Measurements from ENCODE around the gene RPL36. TPM values are rescaled to one million over a fixed set of nuclear protein-coding genes. Genes with fewer than 3 reads are reported as not detected.
A peak's percentile ranks its signal among the peaks of the same experiment; 100 is the strongest.
"Not testable (repeated sequence)": the region's sequence is repeated elsewhere in the genome, so short reads cannot be mapped to it uniquely, and the experiment has no call there.

The RPL36 gene
- total and polyA plus RNA-seq, 2 experiments from 2014 or later = 895 to 3,204 TPM

- Histone ChIP-seq H2AFZ (no peak overlapping the region), H4K20me1 (replicated peaks; ENCODE audit: insufficient read depth) (peaks cover 7% of the 10 kb centered on the region; the same call in 1 of the 2 replicates), H3K4me2 (no peak overlapping the region), H3F3A (replicated peaks; ENCODE audit: low read depth) (no peaks in the 10 kb centered on the region; the same call in 1 of the 2 replicates), H3K4me3 (no peak overlapping the region), H3K79me2 (replicated peaks; ENCODE audit: insufficient read depth) (no peaks in the 10 kb centered on the region), H3K27me3 (ENCODE audit: insufficient read depth) (no peaks in the 10 kb centered on the region), H3K4me1 (ENCODE audit: insufficient read depth) (no peaks in the 10 kb centered on the region), H3K36me3 (ENCODE audit: insufficient read depth) (peaks cover 10% of the 10 kb centered on the region; the same call in 1 of the 2 replicates), H3K27ac (ENCODE audit: low read depth) (no peak overlapping the region), H3K9me2 (ENCODE audit: insufficient read depth) (no peaks in the 10 kb centered on the region)
- ATAC-seq (no peak), DNase-seq (ENCODE audit: low spot score) (peak; percentile 0)
- H3K27ac Mint-ChIP-seq = no peak overlapping the region
- peaks cover 9% of the 10 kb centered on the region for H3K9me3 Mint-ChIP-seq
- no peak overlapping the region for H3K4me3 Mint-ChIP-seq
- TF ChIP-seq JUNB (IDR thresholded peaks at IDR 0.05; ENCODE audit: unreplicated experiment) = no peak
- H3K36me3 Mint-ChIP-seq (ENCODE audit: low read depth) = peaks cover 83% of the 10 kb centered on the region
- H3K27me3 Mint-ChIP-seq (ENCODE audit: insufficient read depth, low read depth, poor library complexity) = peaks cover 31% of the 10 kb centered on the region
- no peaks in the 10 kb centered on the region for H3K4me1 Mint-ChIP-seq
Observed at GRCh38 chr19:5700455-5701092, 10.5 kb downstream of the RPL36 start.

DNA sequence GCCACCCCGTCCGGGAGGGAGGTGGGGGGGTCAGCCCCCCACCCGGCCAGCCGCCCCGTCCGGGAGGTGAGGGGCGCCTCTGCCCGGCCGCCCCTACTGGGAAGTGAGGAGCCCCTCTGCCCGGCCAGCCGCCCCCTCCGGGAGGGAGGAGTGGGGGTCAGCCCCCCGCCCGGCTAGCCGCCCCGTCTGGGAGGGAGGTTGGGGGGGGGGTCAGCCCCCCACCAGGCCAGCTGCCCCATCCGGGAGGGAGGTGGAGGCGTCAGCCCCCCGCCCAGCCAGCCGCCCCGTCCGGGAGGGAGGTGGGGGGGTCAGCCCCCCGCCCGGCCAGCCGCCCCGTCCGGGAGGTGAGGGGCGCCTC, 11.9 kb downstream of the RPL36 start:
- not testable (repeated sequence) for H3K9me2 ChIP-seq (ENCODE audit: insufficient read depth); H3K27ac Mint-ChIP-seq; H3K79me2 ChIP-seq (replicated peaks; ENCODE audit: insufficient read depth); H3K4me1 Mint-ChIP-seq; H3K4me3 ChIP-seq; H3K27ac ChIP-seq (ENCODE audit: low read depth); ATAC-seq; H3F3A ChIP-seq (replicated peaks; ENCODE audit: low read depth); H4K20me1 ChIP-seq (replicated peaks; ENCODE audit: insufficient read depth); H3K4me2 ChIP-seq; H3K9me3 Mint-ChIP-seq; H2AFZ ChIP-seq; DNase-seq (ENCODE audit: low spot score); H3K4me1 ChIP-seq (ENCODE audit: insufficient read depth); H3K4me3 Mint-ChIP-seq; H3K27me3 ChIP-seq (ENCODE audit: insufficient read depth)
- Mint-ChIP-seq H3K36me3 (ENCODE audit: low read depth) (peaks cover 91% of the 10 kb centered on the region), H3K27me3 (ENCODE audit: insufficient read depth, low read depth, poor library complexity) (peaks cover 25% of the 10 kb centered on the region)
- H3K36me3 ChIP-seq (ENCODE audit: insufficient read depth) = peaks cover 18% of the 10 kb centered on the region; the same call in 1 of the 2 replicates

DNA sequence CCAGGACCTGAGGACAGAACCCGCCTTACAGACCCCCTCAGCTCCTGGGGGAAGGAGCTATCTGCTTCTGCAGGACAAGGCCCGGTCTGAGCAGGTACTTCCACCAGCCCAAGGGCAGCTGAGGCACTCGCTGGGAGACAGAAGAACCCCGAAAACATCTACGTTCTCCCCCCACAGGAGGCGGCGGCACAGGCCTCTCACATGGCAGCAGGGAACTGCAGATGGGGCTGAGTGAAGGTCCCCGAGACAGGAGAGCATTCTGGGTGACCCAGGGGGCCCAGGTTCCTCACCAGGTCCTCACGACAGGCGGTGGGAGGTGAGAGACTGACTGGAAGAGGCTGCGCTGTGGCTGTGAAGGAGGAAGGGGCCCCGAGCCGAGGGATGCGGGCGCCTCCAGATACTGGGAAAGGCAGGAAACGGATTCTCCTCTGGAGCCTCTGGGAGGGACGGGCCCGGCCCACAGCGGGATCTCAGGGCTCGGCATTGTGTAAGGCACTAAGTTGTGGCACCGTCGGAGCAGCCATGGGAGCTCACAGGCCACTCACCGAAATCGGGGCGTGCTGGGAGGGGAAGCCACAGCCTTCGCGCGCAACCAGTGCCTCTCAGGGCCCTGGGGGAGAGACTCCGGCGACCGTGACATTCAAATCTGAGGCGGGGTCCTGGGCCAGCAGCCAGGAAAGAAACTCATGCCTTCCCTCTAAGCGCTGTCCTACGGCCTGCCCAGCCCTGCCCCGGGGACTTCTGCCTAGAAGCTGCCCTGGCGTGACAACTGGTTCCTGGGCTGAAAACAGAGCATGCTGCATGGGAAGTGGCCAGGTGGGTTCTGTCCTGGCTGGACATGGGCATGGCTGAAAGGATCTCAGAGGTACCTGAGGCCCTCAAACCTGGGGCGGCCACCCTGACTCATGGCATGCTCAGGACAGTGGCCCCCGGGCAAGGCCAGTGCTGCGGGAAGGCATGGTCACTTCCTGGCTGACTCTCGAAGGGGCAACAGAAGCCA, 14.0 kb downstream of the RPL36 start:
- Mint-ChIP-seq H3K9me3 (peaks cover 9% of the 10 kb centered on the region), H3K4me1 (no peaks in the 10 kb centered on the region; the same call in 2 of the 3 replicates), H3K27ac (no peak overlapping the region), H3K4me3 (no peak overlapping the region), H3K27me3 (ENCODE audit: insufficient read depth, low read depth, poor library complexity) (peaks cover 22% of the 10 kb centered on the region), H3K36me3 (ENCODE audit: low read depth) (peaks cover 89% of the 10 kb centered on the region)
- ATAC-seq (no peak), DNase-seq (ENCODE audit: low spot score) (no peak)
- Histone ChIP-seq H3K4me2 (no peak overlapping the region), H3K4me3 (no peak overlapping the region), H2AFZ (no peak overlapping the region), H3K27me3 (ENCODE audit: insufficient read depth) (no peaks in the 10 kb centered on the region), H4K20me1 (replicated peaks; ENCODE audit: insufficient read depth) (peaks cover 7% of the 10 kb centered on the region; the same call in 1 of the 2 replicates), H3F3A (replicated peaks; ENCODE audit: low read depth) (no peaks in the 10 kb centered on the region; the same call in 1 of the 2 replicates), H3K4me1 (ENCODE audit: insufficient read depth) (no peaks in the 10 kb centered on the region), H3K79me2 (replicated peaks; ENCODE audit: insufficient read depth) (no peaks in the 10 kb centered on the region), H3K36me3 (ENCODE audit: insufficient read depth) (peaks cover 18% of the 10 kb centered on the region; the same call in 1 of the 2 replicates), H3K9me2 (ENCODE audit: insufficient read depth) (no peaks in the 10 kb centered on the region), H3K27ac (ENCODE audit: low read depth) (no peak overlapping the region)
- TF ChIP-seq JUNB (IDR thresholded peaks at IDR 0.05; ENCODE audit: unreplicated experiment) = no peak
- TF ChIP-seq, protein P1, sequence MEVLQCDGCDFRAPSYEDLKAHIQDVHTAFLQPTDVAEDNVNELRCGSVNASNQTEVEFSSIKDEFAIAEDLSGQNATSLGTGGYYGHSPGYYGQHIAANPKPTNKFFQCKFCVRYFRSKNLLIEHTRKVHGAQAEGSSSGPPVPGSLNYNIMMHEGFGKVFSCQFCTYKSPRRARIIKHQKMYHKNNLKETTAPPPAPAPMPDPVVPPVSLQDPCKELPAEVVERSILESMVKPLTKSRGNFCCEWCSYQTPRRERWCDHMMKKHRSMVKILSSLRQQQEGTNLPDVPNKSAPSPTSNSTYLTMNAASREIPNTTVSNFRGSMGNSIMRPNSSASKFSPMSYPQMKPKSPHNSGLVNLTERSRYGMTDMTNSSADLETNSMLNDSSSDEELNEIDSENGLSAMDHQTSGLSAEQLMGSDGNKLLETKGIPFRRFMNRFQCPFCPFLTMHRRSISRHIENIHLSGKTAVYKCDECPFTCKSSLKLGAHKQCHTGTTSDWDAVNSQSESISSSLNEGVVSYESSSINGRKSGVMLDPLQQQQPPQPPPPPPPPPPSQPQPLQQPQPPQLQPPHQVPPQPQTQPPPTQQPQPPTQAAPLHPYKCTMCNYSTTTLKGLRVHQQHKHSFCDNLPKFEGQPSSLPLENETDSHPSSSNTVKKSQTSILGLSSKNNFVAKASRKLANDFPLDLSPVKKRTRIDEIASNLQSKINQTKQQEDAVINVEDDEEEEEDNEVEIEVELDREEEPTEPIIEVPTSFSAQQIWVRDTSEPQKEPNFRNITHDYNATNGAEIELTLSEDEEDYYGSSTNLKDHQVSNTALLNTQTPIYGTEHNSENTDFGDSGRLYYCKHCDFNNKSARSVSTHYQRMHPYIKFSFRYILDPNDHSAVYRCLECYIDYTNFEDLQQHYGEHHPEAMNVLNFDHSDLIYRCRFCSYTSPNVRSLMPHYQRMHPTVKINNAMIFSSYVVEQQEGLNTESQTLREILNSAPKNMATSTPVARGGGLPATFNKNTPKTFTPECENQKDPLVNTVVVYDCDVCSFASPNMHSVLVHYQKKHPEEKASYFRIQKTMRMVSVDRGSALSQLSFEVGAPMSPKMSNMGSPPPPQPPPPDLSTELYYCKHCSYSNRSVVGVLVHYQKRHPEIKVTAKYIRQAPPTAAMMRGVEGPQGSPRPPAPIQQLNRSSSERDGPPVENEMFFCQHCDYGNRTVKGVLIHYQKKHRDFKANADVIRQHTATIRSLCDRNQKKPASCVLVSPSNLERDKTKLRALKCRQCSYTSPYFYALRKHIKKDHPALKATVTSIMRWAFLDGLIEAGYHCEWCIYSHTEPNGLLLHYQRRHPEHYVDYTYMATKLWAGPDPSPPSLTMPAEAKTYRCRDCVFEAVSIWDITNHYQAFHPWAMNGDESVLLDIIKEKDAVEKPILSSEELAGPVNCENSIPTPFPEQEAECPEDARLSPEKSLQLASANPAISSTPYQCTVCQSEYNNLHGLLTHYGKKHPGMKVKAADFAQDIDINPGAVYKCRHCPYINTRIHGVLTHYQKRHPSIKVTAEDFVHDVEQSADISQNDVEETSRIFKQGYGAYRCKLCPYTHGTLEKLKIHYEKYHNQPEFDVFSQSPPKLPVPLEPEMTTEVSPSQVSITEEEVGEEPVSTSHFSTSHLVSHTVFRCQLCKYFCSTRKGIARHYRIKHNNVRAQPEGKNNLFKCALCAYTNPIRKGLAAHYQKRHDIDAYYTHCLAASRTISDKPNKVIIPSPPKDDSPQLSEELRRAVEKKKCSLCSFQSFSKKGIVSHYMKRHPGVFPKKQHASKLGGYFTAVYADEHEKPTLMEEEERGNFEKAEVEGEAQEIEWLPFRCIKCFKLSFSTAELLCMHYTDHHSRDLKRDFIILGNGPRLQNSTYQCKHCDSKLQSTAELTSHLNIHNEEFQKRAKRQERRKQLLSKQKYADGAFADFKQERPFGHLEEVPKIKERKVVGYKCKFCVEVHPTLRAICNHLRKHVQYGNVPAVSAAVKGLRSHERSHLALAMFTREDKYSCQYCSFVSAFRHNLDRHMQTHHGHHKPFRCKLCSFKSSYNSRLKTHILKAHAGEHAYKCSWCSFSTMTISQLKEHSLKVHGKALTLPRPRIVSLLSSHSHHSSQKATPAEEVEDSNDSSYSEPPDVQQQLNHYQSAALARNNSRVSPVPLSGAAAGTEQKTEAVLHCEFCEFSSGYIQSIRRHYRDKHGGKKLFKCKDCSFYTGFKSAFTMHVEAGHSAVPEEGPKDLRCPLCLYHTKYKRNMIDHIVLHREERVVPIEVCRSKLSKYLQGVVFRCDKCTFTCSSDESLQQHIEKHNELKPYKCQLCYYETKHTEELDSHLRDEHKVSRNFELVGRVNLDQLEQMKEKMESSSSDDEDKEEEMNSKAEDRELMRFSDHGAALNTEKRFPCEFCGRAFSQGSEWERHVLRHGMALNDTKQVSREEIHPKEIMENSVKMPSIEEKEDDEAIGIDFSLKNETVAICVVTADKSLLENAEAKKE (CRISPR knock-in tag; IDR thresholded peaks at IDR 0.05) = no peak
- TF ChIP-seq ETS1 (IDR thresholded peaks at IDR 0.05) = no peak
- TF ChIP-seq CREB1 (CRISPR knock-in tag; IDR thresholded peaks at IDR 0.05; ENCODE audit: low read depth) = no peak
